ENCODE measurements around the gene DOCK2.

DOCK2 gene

GRCh38 chr5:169862391-169862811 lies 225.3 kb downstream of the DOCK2 start:
- no peak for TF ChIP-seq ZFX (IDR thresholded peaks at IDR 0.05; ENCODE audit: borderline replicate concordance)
- no peak for TF ChIP-seq CTCF (IDR thresholded peaks at IDR 0.05)
- H3K27ac ChIP-seq: no peak overlapping the region

GRCh38 chr5:169864483-169864882 lies 227.4 kb downstream of the DOCK2 start:
- no peak overlapping the region for H3K27ac ChIP-seq
- TF ChIP-seq CTCF (IDR thresholded peaks at IDR 0.05): no peak
- no peak for TF ChIP-seq ZFX (IDR thresholded peaks at IDR 0.05; ENCODE audit: borderline replicate concordance)

GRCh38 chr5:169867347-169867746 lies 230.3 kb downstream of the DOCK2 start:
- TF ChIP-seq ZFX (IDR thresholded peaks at IDR 0.05; ENCODE audit: borderline replicate concordance) (no peak), CTCF (IDR thresholded peaks at IDR 0.05) (no peak)
- no peak overlapping the region for H3K27ac ChIP-seq

GRCh38 chr5:169869066-169869465 lies 232.0 kb downstream of the DOCK2 start:
- H3K27ac ChIP-seq: no peak overlapping the region

DNA sequence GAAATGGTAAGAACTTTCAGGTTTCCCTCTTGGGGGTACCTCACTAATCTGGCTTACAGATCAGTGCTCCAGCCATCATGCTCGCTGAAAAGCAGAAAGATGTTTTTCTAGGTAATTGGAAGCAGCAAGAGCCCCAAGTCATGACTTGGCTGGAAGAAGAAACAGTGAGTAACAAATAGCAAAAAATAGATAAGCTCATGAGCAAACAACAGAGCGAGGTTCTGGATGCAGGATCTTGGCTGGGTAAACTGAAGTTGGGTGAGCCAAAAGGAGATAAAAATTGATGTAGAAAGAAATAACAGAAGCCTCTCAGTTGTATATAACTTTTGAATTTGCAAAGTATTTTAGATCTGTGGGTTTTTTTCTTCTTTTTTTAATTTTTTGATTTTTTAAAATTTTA lies 233.1 kb downstream of the DOCK2 start:
- H3K27ac ChIP-seq: no peak overlapping the region
- TF ChIP-seq CTCF (IDR thresholded peaks at IDR 0.05) (no peak), ZFX (IDR thresholded peaks at IDR 0.05; ENCODE audit: borderline replicate concordance) (no peak)

More at GRCh38 chr5:169869066-169869465, 232.0 kb downstream of the DOCK2 start:
- TF ChIP-seq CTCF (IDR thresholded peaks at IDR 0.05): no peak

DNA sequence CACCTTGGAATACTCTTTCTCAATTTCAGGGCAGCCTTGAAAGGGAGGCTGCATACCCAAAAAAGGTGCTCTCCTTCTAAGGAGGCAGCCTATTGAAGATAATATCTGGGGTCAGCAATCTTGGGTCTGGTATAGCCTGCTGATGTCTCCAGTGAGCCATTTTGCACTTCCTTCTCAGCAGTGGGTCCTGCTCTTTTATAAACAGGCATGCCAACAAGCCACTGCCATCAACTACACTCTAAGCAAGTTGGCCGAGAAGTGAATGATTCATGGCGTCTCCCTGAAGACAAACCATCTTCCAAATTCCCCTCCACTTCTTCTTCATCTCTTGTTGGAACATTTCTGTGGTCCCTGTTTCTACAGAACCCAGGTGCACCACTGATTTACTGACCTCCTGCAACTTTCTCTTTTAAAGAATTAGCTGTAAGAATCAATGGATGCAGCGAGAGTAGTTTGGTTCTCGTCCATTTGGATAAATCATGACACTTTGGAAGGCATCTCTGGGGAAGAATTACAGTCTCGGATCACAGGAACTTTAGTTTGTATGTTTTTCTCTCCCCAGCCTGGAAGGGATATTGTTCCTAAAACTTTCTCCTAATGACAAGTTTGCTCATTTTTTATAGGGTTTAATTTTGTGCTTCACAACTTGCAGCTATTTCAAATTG lies 234.9 kb downstream of the DOCK2 start:
- no peak for TF ChIP-seq CTCF (IDR thresholded peaks at IDR 0.05)
- no peak for TF ChIP-seq ZFX (IDR thresholded peaks at IDR 0.05; ENCODE audit: borderline replicate concordance)
- no peak overlapping the region for H3K27ac ChIP-seq

DNA sequence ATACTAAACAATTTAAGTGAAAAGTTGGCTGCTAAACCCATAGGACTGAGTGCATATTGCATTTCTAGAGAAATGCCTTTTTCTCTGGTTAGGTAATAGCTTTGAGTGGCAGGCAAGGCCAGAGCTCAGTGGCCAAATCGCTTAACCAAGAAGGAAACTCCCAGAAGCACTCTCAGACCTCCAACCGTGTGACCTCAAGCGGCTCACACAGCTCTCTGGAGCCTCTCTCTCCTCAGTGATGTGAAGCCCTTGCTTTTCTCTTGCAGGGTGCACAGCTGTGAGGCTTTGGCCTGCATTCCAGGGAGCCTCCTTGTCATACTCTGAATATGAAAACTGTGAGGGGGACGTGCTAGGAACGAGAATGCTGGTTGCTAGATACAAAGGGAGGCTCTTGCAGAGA lies 236.6 kb downstream of the DOCK2 start:
- TF ChIP-seq ZFX (IDR thresholded peaks at IDR 0.05; ENCODE audit: borderline replicate concordance): no peak
- no peak for TF ChIP-seq CTCF (IDR thresholded peaks at IDR 0.05)
- no peak overlapping the region for H3K27ac ChIP-seq
